SHP77 treated with DMSO at 0.1 percent for 48 hours (cell line): ENCODE measurements around the gene UBAP1.
"Not testable (repeated sequence)": the region's sequence is repeated elsewhere in the genome, so short reads cannot be mapped to it uniquely, and the experiment has no call there.

Experiments used
- DNase-seq: peaks from one replicate; lab custom pipeline; 2025; lab: John Stamatoyannopoulos, UW

Gene UBAP1

DNA sequence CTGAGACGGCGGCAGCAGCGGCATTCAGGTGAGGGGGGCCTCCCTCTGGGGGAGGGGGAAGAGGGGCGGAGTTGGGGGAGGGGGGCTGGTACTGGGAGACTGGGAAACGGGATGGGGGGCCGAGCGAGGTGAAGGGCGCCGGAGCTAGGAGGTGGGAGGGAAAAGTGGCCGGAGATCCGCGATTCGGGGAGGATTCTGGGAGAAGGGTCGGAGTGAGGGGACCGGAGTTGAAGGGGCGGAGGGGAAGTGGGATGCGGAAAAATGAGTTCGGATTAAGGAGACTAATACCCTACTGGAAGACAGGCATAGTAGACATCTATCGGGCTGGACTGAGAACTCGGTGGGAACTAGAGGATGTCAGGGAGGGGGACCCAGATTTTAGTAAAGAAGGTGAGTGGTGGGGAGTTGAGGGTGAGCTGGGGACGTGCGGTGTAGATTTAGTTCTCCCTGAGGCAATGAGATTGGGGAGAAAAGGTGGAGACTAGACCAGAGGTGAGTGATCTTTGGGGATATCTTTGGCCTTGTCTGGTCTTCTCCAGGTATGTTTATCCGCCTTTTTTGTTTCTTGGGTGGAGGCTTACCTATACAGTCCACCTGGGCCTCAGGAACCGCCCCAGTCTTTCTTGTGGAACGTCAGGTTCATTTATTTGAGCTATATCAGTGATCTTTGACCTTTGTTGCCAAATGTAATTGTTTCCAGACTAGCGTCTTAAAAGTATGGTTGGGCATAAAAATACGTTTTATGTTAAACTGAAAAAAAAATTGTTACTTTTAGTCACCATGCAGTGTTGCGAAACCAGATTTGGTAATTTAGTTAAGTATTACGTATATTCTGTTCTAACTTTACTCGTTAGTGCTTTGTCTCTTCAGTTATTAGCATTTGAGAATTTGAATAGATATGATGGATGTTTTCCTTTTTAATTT lies 632 bp downstream of the UBAP1 start:
- DNase-seq: no peak

DNA sequence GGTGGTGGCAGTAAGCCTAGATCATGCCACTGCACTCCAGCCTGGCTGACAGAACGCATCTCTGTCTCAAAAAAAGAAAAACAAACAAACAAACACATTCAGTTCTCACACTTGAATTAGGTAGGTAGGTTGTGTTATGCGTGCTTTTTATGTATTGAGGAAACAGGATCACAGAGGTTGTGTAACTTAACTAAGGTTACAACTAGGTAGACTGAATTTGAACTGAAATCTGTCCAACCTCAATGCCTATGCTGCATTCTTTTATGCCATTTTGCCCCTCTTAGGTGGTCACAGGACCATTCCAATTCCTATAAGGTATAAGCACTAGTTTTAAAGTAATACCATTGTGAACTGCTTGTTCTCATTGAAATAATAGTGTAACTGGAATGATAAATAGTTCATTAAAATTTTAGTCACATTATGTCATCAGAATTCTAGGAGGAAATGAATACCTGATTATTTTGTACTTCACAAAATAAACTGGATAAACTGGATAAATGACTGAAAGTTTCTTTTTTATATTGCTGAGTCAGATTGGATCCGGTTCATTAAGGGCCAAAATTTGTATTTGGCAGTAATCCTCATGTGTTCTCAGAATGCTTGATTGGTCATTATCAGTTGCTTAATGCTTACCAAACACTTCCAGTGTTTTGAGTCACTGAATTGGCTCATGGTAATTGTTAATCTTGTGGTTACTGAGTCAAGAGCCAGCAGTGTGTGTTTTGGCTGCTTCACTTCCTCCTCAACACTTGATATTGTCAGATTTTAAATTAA lies 7.1 kb downstream of the UBAP1 start:
- DNase-seq: no peak

DNA sequence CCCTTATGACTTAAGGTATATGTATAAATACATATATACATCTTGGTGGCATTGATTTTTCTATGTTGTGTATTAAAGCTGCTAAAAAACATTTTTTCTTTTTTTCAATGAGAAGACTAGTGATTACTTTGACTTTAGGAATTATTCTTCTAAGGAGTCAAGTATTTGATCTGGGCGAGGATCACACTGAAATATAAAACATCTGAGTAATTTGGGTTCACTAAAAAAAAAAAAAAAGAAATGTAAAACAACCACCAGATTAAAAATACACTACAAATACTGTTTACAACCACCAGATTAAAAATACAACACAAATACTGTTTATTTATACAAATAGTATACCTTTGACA lies 9.0 kb downstream of the UBAP1 start:
- DNase-seq: no peak

DNA sequence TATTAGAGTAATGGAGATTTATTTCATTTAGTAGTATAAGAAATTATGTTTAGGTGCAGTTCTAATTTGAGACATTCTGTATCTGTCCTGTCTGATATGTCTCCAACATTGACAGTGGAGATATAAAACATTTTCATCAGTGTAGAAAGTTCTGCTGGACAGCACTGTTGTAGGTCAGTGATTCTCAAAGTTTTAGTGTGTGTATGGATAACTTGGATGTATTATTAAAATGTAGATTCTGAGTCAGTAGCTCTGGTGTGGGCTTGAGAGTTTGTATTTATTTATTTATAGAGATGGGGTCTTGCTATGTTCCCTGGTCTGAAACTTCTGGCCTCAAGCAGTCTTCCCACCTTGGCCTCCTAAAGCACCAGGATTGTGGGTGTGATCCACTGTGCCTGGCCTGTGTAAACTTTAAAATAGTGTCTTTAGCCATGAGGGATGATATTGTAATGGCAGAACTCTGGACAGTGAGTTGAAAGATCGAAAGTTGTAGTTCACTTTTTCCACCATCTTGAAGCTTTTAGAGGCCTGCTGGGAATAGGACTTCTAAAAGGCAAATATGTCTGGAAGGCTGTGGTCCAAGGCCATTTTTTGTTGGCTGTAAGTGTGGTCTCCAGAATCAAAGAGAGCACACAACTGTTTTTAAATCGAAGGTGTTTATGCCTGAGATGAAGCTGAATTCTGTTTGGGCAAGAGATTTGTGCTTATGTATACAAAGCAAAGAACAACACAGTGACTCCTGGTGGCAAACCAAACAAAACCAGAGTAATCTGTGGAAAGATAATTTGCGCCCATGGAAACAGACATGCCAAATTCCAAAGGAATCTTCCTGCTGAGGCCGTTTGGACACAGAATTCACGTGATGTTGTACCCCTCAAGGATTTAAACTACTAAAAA lies 12.4 kb downstream of the UBAP1 start:
- no peak for DNase-seq

DNA sequence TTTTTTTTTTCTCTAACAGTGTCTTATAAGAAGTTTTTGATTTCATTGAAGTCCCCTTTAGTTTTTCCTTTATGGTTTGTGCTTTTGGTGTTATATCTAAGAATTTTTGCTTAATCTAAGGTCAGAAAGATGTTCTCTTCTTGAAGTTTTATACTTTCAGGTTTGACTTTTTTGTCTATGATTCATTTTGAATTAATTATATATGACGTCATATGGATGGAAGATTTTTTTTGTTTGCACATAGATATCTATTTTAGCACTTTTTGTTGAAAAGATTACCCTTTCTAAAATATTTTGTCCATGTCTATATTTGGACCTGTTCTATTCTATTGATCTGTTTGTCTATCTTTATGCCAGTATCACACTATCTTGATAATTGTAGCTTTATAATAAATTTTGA lies 16.3 kb downstream of the UBAP1 start:
- no peak for DNase-seq

DNA sequence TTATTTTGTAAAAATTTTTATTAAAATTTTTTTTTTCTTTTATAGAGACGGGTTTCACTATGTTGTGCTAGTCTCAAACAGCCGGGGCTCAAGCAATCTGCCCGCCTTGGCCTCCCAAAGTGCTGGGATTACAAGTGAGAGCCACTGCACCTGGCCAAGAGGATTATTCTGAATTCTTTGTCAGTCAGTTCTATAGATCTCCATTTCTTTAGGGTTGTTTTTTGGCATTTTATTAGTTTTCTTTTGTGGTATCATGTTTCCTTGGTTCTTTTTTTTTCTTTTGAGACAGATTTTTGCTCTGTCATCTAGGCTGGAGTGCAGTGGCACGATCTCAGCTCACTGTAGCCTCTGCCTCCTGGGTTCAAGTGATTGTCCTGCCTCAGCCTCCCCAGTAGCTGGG lies 18.4 kb downstream of the UBAP1 start:
- DNase-seq: not testable (repeated sequence)

DNA sequence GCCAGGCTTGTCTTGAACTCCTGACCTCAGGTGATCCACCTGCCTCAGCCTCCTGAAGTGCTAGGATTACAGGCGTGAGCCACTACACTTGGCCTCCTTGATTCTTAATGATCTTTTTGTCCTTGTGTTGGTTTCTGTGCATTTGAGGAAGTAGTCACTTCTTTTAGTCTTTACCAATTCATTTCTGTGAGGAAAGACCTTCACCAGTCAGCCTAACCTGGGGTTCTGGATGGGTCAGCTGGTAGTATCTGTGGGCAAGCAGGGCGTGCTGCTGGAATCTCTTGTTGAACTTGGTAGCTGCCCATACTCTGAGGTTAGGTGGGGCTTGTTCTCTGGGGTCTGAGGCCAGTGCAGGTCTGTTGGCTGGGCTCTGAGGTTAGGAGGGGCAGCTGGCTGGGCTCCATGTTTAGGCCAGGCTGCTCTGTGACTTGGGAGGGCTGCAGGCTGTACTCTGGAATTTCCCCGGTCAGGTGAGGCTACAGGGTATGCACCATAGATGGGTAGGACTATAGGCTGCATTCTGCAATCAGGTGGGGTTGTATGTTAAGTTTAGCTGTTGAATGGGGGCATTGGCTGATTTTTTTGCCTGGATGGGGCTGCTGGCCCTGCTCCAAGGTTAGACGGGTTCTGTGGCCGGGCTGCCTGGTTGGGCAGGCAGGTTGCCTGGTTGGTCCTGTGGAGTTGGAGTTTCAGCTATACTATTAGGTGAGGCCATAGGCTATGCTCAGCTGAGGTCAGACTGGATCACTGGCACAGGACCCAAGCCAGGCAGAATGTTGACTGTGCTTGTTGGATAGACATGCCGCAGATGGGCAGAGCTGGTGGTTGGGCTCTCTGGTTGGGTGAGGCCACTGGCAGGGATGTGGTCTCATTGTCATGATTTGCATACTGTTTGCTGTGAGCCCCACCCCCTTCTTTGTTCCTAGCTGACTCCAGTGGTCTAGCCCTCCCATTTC lies 19.2 kb downstream of the UBAP1 start:
- no peak for DNase-seq

DNA sequence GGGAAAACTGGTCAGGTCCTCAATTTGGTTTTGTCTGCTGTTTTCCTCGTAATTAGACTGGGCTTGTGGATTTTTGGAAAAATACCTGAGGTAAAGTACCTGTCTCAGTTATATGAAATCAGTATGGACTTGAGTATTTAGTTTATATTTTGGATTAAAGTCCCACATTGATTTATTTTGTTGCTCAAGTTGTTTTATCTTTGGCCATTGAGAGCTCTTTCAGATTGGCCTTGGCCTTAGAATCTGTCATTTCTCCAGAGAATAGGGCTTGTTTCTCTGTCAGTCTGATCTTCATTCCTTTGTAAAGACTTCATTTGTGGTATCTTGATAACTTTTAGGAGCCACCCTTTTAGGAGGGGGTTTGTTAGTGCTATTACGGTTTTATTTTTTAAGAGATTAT lies 21.2 kb downstream of the UBAP1 start:
- DNase-seq: no peak

DNA sequence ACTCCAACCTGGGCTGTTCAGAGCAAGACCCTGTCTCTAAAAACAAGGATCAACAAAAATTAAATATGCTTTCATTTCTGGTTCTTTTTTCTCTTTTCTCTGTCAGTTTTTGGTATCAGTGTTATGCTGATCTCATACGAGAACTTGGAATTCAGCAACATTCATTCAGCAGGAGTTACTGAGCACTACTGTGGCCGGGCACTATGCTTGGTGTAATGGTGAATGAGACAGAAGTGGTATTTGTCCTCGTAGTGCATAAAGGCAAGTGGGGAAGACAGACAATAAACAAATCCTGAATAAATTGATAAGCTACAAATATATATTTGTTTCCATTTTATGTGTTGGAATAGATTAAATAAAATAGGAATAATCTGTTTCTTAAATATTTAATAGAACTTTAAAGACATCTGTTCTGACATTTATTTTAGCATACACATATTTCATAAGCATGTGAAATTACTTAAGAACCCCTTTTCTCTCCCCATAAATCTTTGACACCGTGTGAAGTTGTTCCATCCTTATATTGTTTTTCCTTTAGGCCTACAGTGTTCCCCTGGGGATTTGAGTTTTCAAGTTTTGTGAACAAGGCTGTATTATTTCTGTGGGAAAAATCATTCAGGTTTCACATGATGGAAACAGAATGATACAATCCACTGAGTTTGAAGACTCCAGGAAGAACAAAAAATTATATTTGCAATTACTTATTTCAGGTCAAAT lies 24.6 kb downstream of the UBAP1 start:
- no peak for DNase-seq

DNA sequence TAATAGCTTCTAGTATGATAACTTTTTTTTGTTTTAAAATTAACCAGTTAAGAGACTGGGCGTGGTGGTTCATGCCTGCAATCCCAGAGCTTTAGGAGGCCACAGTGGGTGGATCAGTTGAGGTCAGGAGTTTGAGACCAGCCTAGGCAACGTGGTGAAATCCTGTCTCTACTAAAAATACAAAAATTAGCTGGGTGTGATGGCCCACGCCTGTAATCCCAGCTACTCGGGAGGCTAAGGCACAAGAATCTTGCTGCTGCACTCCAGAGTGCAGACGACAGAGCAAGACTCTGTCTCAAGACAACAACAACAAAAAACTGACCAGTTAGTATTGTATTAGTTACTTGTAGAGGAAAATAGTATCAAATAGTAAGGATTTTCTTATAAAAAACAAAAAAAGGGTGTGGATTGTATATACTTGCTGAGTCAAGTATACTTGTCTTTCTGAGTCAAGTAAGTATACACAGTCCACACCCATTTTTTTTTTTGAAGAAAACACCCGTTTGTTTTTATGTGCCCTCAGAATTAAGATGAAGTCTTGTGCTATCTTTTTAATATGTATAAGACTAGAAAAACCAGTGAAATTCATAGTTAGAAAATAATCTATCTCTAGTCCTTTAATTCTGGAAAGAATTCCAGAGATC lies 25.3 kb downstream of the UBAP1 start:
- DNase-seq: no peak

DNA sequence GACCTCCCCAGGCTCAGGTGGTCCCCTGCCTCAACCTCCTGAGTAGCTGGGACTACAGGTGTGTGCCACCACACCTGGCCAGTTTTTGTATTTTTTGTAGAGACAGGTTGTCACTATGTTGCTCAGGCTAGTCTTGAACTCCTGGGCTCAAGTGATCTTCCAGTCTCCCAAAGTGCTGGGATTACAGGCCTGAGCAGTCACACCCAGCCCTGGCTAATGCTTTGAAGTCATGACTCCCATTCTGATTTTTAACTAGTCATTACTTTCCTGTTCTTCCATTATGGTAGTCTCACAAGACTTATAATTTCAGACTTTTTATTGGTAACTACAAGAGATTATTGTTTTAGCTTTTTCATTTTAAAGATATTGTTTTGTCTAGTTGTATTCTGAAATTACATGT lies 26.3 kb downstream of the UBAP1 start:
- DNase-seq: no peak

DNA sequence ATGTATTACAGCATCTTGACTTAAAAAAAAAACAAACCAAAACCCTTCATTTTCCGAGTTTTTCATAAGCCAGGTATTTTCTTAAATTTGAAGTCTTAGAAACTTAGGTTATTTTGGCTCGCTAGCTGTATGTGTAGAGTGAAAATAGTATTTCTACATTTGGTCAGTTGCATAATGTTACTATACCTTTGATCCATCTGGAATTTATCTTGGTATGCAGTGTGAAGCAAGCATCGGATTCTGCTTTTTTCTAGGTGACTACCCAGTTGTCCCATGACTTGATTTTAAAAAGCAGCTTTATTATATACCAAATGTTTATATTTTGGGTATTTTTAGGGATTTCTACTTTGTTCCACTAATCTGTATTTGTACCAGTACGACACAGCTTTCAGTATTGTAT lies 27.7 kb downstream of the UBAP1 start:
- DNase-seq: no peak

DNA sequence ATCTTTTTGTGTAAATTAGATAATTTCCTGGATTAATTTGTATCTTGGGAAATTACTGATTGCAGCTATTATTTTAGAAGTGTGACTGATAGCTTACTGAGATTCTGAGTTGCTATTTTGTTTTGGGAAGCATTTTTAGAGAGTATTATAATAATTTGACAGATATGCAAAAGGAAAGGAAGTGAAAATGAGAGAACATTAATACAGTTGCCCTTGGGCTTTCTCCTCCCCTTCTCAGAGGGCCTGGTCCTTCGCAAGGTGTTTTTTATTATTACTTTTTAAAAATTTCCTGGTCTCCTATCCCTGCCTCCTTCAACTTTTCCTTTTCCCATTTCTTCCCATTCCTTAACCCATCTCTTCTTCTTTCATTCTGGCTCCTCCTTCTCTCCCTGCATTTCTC lies 32.6 kb downstream of the UBAP1 start:
- DNase-seq: no peak

DNA sequence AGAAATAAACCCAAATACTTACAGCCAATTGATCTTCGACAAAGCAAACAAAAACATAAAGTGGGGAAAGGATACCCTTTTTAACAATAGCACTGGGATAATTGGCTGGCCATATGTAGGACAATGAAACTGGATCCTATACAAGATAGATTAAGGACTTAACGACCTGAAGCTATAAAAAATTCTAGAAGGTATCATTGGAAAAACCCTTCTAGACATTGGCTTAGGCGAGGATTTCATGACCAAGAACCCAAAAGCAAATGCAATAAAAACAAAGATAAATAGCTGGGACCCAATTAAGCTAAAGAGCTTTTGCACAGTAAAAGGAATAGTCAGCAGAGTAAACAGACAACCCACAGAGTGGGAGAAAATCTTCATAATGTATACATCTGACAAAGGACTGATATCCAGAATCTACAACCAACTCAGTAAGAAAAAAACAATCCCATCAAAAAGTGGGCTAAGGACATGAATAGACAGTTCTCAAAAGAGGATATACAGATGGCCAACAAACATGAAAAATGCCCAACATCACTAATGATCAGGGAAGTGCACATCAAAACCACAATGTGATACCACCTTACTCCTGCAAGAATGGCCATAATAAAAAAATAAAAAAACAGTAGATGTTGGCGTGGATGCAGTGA lies 35.6 kb downstream of the UBAP1 start:
- not testable (repeated sequence) for DNase-seq

DNA sequence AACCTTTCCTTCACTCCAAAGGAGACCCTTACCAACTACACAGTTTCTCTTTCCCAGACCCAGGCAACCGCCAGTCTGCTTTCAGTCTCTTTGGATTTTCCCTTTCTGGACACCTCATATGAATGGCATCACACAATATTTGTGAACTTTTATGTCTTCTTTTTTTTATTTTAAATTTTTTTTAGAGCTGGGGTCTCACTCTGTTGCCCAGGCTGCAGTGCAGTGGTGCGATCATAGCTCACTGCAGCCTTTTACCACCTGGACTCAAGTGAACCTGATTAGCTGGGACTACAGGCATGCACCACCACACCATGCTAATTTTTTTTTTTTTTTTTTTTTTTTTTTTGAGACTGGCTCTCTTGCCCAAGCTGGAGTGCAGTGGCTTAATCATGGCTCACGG lies 37.5 kb downstream of the UBAP1 start:
- DNase-seq: no peak

DNA sequence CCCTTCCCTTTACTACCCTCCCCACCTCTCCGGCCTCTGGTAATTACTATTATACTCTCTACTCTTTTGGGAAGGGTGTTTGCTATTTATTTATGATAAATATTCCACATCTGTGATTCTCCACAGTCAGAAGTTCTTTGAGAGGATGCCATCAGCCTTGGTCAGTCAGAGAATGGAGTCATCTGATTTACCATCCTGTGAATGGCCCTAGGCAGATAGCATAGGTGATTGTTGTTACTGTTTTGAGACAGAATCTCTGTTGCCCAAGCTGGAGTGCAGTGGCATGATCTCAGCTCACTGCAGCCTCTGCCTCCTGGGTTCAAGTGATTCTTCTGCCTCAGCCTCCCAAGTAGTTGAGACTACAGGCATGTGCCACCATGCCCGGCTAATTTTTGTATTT lies 38.2 kb downstream of the UBAP1 start:
- not testable (repeated sequence) for DNase-seq

DNA sequence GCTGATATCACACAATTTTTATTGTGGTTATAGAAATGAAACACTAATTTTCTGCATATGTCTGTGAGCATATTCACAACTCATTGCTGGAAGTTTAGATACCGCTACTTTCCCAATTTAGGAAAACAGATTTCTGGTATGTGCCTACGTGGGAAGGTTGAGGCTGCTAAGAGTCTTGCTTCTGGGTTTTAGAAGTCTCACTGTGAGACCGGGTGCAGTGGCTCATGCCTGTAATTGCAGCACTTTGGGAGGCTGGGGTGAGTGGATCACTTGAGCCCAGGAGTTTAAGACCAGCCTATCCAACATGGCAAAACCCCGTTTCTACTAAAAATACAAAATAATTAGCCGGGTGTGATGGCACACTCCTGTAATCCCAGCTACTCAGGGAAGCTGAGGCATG lies 39.6 kb downstream of the UBAP1 start:
- DNase-seq: no peak

DNA sequence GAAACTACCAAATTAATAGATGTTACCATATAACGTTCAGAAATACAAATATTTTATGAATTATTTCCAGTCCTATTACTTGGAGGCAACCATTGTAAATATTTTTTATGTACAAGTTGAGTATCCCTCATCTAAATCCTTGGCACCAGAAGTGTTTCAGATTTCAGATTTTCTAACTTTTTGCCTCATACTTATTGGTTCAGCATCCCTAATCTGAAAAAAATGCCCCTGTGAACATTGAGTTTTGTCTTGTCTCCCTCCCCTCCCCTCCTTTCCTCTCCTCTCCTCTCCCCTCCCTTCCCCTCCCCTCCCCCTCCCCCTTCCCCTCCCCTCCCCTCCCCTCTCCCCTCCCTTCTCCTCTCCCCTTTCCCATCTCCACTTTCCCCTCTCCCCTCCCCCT lies 40.6 kb downstream of the UBAP1 start:
- no peak for DNase-seq

DNA sequence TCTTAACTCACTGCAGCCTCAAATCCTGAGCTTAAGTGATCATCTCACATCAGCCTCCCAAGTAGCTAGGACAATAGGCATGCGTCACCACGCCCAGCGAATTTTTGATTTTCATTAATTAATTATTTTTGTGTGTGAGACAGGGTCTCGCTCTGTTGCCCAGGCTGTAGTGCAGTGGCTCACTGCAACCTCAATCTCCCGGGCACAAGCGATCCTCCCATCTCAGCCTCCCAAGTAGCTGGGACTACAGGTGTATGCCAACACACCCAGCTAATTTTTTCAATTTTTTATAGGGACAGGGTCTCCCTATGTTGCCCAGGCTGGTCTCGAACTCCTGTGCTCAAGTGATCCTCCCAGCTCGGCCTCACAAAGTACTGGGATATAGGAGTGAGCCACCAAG lies 41.4 kb downstream of the UBAP1 start:
- no peak for DNase-seq

DNA sequence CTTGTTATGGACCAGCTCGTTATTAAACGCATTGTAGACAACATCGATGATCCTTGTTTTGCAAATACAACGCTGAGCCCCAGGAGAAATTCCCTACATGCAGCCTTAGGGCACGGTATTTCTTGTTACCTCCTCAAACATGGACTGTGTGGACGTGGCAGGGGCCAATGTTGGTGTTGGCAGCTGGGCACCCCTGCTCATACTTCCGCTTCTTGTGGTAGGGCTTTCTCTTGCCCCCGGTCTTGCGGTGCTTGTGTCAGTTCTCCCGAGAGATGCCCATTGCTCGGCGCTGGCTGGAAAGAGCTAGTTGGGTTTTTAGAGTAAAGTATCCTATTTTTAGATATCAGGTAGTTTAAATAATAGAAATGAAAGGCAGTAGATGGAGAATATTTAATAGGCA lies 45.5 kb downstream of the UBAP1 start:
- DNase-seq: no peak
